Measurements from ENCODE around the gene MLIP. TPM values are rescaled to one million over a fixed set of nuclear protein-coding genes. Genes with fewer than 3 reads are reported as not detected.

Gene MLIP
- total RNA-seq, 4 donors from 2014 or later: 0.64 to 4.0 TPM; not detected in 2

DNA sequence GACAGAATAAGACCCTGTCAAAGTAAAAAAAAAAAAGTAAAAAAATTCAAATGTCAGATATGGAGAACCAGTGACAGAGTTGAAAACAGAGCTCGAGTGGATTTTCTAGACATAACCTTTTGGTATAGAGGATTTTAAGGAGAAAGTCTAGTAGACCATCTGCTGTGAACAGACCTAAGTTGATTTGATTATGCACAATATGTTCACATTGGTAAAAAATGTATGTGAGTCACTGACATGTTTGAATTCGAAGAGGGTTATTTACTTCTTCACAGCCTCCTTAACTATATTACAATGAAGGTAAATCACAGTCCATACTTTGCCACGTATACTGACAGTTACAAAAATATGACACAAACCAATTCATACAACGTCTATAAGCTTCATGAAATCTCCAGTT, 204.4 kb downstream of the MLIP start:
- no peaks in the 10 kb centered on the region for H3K36me3 ChIP-seq
- no peak overlapping the region for H3K27ac ChIP-seq
- intact Hi-C loops (cut with DNase I; ENCODE audit: low total_unique reads) (no loop called here), in situ Hi-C loops (cut with MboI; ENCODE audit: low pct_ligation_motif_present in 1 of 4, low pct_unique_long_range_greater_than_20kb in 1 of 4, low sequenced_read_pairs in 3 of 4) (no loop called here)
- no peaks in the 10 kb centered on the region for H3K27me3 ChIP-seq
- peaks cover 0 to 7% (median 0%) of the 10 kb centered on the region in 4 donors for H3K4me1 ChIP-seq
- no peak for DNase-seq
- TF ChIP-seq, protein P1, sequence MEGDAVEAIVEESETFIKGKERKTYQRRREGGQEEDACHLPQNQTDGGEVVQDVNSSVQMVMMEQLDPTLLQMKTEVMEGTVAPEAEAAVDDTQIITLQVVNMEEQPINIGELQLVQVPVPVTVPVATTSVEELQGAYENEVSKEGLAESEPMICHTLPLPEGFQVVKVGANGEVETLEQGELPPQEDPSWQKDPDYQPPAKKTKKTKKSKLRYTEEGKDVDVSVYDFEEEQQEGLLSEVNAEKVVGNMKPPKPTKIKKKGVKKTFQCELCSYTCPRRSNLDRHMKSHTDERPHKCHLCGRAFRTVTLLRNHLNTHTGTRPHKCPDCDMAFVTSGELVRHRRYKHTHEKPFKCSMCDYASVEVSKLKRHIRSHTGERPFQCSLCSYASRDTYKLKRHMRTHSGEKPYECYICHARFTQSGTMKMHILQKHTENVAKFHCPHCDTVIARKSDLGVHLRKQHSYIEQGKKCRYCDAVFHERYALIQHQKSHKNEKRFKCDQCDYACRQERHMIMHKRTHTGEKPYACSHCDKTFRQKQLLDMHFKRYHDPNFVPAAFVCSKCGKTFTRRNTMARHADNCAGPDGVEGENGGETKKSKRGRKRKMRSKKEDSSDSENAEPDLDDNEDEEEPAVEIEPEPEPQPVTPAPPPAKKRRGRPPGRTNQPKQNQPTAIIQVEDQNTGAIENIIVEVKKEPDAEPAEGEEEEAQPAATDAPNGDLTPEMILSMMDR (IDR thresholded peaks at IDR 0.05): no peak
- TF ChIP-seq EP300 (IDR thresholded peaks at IDR 0.05; ENCODE audit: low read depth) (no peak), POLR2A (IDR thresholded peaks at IDR 0.05) (no peak), POLR2AphosphoS5 (IDR thresholded peaks at IDR 0.05) (no peak)
- 76 to 84% methylated on average over 3 to 4 of the region's 4 CpGs for WGBS, 2 donors (ENCODE audit: low coverage in 1 of 2)
- H3K4me3 ChIP-seq: no peak overlapping the region
- H3K9me3 ChIP-seq: no peaks in the 10 kb centered on the region

Other genes with a start within 250 kb of the MLIP start
- 100 to 1,000 TPM in 1 of 4 donors, 10 to 100 TPM in 3; 27.5 to 155 (median 66.3) TPM for gene TINAG, start 197.0 kb downstream of the MLIP start, total RNA-seq